Embryonic facial prominence (tissue), 1 donor: Measurements from ENCODE around the gene RAB28.

Experiments
- DNase-seq: peaks from one replicate; pipeline ENCODE4 v3.0.0-alpha.2; 2016; ENCODE audit errors: extremely low spot score

Gene RAB28

DNA sequence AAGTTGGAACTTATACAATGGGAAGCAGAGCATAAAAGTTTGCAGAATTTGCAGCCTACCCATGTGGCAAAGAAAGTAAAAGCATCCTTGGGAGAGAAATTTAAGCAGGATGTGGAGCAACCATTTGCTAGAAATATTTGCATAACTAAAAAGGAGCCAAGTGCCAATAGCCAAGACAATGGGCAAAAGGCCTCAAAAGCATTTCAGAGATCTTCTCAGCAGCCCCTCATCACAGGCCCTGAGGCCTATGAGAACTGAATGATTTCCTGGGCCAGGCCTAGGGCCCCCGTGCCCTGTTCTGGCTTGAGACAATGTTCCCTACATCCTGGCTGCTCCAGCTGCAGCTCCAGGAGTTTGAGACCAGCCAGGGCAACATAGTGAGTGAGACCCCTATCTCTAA is 25.3 kb upstream of the RAB28 start:
- DNase-seq, result no peak

DNA sequence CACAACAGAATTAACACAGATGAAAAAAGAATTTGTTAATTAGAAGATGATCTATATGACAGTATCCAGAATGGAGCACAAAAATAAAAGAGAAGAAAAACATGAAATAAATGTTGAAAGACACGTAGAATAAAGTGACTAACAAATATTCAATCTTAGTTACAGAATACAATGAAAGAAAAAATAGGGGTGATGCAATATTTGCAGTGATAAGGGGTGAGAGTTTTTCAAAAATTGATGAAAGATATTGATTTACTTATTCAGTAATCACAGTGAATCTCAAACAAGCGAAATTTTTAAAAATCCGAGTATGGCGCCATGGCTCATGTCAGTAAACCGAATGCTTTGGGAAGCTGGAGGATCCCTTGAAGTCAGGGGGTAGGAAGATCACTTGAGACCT is 20.2 kb upstream of the RAB28 start:
- no peak for DNase-seq

DNA sequence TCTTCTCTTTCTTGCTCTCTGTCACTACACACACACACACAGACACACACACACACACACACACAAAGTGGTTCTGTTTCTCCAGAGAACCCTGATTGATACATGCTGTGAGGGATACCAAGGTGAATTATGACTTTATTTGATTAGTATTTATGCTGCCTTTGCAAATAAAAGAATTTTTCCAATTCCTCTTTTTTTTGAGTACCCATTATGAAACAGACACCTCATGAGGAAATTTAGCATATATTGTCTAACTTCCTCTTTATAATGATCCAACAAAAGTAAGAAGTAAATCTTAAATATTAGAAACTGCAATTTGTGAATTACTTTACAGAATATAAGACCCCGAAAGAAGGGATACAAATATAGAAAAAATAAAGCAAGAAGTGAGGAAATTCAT is 14.3 kb upstream of the RAB28 start:
- no peak for DNase-seq

DNA sequence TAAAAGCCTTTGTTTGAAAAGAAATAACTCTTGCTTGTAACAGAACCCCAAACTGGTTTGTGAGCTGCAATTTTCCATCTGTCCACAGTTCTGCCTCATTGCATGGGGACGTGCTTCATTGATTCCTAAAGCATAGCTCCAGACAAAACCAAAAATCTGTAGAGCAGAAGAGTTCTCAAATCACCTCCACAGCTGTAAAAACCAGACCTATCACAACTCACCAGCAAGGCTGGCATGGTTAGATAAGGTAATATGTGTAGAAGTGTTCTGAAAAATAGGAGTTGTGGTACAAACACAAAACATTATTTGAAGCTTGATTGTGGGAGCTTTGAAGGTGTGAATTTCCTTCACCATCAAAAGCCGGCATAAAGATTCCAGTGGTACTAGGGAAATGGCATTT is 12.5 kb upstream of the RAB28 start:
- DNase-seq, result no peak

DNA sequence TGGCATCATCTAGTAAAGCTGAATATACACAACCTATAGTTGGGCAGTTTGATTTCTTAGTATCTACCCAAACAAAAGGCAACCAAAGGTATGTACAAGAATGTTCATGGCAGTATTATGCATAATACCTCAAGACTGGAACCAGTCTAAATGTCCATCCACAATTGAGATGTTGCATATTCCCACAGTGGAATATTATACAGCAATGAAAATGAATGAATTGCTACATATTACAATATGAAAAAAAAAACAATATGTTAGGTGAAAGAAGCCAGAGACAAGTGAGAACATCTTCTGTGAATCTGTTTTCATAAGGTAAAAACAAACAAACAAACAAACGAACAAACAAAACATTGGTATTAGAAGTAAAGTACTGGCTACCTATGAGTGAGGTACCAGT is 11.6 kb upstream of the RAB28 start:
- DNase-seq, result no peak

DNA sequence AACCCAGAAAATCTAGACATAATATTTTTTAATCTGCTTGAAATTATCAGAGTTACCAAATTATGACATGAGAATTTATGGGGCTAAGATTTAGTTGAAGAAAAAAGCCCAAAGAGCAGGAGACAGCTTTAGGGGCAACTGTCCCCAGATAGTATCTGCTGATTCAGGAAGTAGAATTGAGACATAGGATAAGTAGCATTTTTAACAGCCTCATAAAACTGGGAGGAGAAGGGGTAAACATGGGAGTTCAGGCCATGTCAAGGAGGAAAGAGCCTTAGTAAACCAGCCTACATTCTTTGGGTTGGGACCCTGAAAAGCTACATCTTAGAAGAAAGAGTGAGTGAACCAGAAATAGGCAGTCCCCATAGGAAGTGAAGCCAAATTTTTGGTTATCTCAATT is 9.7 kb upstream of the RAB28 start:
- DNase-seq, result no peak

DNA sequence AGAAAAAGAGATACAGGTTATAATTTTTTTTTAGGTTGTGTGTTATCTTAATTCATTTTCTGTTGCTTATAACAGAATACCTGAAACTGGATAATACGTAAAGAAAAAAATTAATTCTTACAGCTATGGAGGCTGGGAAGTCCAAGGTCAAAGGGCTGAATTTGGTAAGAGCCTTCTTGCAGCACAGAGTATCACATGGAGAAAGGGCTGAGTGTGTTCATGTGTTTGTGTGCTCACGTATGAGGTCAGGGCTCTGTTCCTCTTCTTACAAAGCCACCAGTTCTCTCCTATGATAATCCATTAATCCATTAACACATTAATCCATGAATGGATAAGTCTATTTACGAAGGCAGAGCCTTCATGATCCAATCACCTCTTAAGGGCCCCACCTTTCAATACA is 8.6 kb upstream of the RAB28 start:
- no peak for DNase-seq

DNA sequence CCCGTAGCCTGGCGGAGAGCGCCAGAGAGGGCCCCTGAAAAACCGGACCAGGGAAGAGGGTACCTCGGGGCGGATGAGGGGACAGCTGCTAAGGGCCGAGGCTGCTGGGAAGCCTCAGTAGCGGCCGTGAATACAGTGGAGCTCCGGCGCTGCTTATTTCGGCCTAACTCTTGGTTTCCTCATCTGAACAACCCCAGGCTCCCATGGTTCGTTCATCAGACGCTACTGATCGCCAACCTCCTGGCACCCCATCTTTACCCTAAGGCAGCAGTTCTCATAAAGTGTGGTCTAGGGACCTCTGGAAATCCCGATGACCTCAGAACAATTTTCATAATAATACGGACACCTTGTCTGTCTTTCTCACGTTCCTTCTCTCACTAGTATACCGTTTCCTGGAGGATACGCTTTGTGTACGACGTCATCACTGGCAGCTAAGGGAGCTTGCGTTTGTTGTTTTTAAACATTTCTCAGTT is 645 bp upstream of the RAB28 start:
- DNase-seq, result peak; percentile 44

DNA sequence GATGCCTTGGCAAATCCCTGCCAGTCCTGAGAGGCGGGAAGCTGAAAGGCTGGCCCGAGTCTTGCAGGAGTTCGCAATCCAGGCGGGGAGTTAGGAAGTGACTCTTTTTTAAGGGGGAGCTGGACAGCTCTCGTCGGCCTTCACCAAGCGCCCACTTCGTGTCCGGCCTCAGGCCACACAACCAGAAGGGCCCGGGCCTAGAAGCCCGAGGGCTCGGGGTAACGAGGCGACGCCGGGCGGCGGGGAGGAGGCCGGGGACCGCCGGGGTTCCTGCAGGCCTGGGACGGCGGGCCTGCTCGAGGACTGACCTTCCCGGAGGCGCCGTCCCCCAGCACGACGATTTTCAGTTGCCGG is 395 bp downstream of the RAB28 start:
- DNase-seq, result no peak

DNA sequence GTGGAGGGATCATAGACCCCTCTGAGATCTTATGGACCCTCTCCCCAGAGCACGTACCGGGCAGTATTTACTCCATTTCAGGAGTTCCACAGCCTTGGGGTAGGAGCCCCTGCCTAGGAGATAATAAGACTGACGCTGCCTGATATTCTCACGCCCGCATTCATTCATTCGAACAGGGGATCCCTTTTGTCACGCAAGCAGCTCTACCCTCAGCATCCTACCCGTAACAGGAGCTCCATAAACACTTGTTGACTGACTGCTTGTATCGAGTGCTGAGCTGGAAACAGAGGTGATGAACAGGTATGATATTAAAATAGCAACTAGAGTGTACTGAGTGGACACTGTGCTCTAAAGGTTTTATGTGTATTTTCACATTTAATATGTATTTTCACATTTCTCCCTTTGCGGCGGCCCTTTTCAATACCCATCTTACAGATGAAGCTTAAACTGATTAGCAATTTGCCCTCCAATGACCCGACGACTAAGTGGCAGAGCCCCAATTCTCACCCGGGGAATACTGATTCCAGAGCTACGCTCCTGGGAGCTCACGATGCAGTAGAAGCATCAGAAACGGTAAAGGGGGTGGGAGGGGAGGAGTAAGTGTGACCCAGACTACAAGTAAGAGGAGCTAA is 888 bp downstream of the RAB28 start:
- DNase-seq, result no peak

DNA sequence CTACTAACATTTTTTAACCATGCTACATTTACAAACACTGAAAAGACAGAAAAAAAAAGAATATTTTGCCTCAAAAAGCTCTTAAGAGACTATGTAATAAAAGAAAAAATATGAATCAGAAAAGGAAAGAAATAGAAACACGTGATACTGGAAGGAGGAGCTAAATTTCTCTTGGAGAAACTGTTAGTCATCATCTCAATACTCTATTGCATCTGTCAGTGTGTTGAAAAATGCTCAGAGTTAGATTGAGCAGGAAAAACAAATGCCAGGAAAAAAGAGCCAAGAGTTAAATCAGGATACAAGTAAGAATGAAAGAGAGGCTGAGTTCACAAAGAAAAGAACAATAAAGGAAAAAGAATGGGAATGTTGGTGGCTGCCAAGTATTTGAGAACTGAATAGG is 2.6 kb downstream of the RAB28 start:
- DNase-seq, result no peak

DNA sequence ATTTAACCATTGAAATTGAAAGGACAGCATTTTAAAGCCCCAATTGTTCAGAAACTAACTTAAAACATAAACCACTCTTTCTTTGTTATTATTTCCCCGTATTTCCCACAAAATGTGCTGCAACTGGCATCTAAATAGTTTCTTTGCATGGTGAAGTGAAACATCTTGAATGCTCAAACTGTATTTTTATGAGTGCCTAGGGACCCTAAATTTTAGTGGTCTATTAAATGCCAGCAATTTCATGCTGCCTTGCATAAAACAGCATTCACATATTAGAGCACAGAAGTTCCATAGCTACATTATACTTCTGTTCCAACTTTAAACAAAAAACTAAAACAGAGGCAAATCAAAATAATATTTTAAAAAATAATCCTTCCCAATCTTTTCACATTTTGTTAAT is 5.4 kb downstream of the RAB28 start:
- DNase-seq, result no peak

DNA sequence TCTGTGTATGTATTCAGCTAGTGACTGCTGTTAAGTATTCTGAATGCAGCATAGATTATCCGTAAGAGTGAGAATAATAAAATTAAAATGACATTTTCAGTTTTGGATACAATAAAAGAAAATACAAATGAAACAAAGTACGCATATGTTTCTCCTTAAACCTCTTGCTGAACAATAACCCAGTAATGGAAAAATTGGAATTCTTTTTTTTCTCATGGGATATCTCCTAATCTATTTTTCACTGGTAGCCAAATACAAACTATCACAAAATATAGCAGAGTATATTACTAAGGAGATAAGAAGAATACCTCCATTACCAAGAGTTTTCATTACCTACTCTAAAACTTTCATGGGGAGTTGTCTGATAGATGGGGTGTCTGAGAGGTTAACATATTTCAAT is 6.0 kb downstream of the RAB28 start:
- DNase-seq, result no peak

DNA sequence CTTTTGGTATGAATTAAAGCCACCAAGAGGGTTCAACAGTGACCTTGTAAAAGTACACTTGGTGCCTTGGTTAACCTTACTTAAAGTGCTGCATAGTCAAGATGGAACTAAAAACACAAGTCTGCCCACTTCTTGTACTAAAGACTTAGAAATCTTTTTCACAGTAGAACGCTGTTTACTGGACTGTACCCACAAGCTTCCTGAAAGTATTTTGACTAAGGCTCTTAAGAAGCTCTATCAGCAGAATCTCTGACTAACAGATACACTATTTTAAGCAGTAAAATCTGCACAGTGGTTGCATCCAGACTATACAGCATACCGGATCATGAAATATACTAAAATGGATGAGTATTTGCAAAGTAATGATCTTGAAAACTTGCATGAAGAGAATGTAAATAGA is 7.2 kb downstream of the RAB28 start:
- no peak for DNase-seq

DNA sequence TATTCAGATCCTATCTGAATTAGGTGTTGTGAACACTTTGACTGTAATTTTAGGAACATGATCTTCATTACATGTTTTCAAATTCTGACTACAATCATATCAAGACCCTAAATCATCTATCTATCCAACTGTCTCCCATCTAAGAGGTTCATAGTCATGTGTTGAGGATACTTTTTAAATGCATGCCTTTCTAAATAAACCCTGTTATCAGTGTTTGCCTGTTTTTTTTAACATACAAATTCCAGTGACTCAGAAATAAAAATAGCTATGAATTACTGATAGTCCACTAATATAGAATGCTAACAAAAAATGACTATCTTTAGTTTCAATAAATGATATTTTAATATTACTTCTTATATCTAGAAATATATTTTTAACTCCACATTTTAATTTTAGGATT is 8.0 kb downstream of the RAB28 start:
- no peak for DNase-seq

DNA sequence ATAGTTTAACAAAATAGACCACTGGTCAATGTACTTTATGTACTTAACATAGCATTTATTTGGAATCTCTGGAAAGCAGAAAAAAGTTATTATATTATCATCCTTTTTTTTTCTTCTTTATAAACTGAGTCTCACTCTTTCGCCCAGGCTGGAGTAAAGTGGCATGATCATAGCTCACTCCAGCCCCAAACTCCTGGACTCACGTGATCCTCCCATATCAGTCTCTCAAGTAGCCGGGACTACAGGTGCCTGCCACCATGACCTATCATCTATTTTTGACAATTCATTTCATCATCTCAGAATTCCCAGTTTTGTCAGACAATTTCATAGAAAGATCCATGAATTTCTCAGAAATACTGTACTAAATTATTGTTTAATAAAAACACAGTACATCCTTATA is 12.7 kb downstream of the RAB28 start:
- DNase-seq, result no peak

DNA sequence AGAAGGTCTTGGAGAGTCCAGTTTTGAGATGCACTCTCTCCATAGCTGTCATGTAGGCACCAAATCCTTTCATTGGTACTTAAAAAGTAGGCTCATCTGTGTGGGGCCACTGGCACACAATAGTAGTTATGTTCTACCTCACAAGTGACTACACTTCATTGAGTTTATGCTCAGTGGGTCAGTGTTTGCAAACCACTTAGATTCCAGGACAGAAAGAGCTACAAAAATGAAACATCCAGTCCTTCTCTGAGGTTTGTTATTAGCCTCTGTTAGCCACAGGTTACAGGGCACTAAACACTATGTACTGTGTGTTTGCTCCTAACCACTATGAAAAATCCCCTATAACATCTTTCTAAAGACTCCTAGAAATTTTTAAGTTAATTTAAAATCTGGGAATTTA is 13.8 kb downstream of the RAB28 start:
- DNase-seq, result no peak

DNA sequence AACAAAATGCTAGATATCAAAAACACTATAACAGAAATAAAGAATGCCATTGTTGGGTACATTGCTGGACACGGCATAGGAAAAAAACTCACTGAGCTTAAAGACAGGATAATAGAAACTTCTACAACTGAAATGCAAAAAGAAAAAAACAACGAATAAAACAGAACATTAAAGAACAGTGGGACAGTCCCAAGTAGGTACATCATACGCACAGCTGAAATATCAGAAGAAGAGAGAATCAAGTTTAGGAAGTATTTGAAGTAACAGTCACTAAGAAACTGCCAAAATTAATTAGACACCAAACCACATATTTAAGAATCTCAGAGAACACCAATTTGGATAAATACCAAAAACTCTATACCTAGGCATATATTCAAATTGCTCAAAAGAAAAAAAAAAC is 19.2 kb downstream of the RAB28 start:
- DNase-seq, result no peak

DNA sequence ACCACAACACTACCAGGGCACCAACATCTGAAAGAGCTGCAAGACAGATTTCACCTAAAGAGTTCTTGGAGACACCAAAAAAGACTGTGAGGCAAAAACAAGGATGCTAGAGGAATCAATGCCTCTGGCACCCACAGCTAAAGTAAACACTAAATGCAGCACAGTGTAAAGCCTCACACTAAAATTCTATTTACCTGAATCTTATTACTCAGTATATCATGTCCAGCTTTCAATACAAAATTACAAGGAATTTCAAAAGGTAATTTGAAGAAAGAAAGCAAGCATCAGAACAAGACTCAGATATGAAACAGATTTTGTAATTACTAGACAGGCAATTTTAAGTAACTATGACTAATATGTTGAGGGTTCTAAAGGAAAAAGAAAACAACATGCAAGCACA is 19.6 kb downstream of the RAB28 start:
- DNase-seq, result no peak

DNA sequence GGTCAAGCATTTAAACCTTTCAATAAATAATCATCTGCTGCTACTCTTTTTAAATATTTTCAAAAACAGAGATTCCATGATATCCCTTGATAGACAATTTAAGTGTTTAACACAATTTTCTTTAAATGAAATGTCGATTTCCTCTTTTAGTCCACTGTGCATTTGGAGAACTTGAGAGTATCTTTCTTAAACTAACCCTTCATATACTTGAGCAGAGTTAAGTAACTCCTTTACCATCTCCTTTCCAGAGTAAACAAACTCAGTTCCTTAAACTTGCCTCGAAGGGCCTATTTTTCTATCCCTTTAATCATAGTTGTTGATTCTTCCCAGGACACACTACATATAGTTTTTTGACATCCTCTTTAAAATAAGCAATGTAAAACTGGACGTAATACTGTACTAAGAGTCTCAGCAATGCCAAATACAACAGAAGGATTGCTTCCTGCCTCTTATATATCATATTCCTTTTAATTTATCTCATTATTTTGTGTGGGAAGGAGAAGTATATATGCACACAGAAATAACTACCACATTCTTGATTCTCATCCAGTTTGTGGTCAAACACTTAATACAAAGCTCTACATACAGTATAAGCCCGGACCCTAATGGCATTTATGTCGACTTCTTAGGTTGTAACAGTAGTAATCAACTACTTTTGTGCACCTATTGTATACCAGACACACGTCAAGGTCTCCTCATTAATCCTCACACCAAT is 22.8 kb downstream of the RAB28 start:
- no peak for DNase-seq

DNA sequence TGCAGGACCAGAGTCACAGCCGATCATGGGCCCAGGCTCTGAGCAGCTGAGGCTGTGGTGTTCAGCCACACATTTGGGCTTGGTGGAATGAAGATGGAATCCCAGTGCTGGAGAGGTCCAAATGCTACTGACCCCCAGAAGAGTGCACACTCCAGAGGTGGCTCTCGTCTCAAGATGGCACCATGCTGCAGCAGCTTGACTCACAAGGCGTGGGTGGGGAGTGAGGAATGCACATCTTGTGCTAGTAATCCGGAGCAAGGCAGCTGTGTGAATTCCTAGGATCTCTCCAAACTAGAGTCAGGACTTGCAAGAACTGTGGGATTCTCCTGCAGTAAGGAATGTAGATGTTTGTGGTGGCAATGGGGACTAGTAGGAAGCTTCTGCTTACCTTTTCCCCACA is 28.7 kb downstream of the RAB28 start:
- no peak for DNase-seq

DNA sequence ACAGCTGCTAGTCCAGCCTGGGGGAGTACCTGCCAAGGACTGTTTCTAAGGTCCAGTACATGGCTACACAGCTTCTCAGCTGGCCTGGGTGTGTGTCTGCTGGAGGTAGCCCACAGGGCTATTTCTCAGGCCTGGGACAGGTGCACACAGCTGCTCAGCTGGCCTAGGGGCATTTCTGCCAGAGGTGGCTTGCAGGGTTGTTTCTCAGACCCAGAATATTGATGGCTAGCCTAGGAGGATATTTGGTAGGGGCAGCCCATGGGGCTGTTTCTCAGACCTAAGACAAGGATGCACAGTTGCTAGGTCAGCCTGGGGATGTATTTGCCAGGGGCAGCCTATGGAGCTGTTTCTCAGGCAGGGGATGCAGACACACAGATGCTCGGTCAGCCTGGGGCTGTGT is 29.4 kb downstream of the RAB28 start:
- DNase-seq, result no peak

DNA sequence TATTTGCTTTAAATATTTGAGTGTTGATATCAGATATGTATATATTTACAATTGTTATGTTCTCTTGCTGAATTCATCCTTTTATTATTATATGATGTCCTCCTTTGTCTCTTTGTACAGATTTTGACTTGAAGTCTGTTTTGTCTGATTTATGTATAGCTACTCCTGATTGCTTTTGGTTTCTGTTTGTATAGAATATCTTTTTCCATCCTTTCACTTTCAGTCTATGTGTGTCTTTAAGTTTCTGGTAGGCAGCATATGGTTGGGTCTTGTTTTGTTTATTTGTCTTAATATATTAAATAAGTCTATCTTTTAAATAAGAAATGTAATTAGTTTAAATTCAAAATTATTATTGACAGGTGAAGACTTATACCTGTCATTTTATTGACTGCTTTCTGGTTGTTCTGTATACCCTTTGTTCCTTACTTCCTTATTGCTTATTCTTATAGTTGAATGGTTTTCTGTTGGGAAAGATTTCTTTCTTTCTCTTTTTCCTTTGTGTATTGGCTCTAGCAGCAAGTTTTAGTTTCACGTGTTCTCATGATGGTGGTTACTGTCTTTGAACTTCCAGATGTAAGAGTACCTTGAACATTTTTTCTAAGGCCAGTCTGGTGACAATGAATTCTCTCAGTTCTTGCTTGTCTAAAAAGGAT is 31.1 kb downstream of the RAB28 start:
- DNase-seq, result no peak
